Measurements from ENCODE around the gene ACTN4. TPM values are rescaled to one million over a fixed set of nuclear protein-coding genes. Genes with fewer than 3 reads are reported as not detected.

The ACTN4 gene
- total RNA-seq, 2 experiments from 2014 or later, result 267 to 270 TPM

DNA sequence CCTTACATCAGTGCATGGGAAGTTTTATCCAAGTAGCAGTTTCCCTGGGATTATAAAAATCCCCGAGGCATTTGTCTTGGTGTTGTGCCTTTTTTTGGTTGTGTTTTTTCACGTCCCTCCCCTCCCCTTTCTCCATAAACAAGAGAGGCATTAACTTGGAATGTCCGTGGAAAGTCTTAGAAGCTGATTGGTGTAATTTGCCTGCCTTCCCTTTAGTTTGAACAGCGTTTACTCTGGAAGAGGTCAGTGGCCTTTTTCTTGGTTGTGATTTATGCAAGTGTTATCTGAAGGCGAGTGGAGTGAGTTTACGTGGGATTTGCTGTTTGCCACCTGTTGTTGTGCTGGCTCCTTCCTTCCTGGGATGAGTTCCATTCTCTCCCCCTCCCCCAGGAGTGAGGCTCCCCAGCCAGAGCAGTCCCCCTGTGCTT, 7.2 kb downstream of the ACTN4 start:
- no peak overlapping the region for H3K27ac Mint-ChIP-seq
- intact Hi-C loops (cut with micrococcal nuclease), result loop anchor here (1.0 to 5.0 kb wide), 4 partner anchors 32 to 227 kb away; no protein-coding TSS in a partner anchor
- H3K9me3 Mint-ChIP-seq, result no peaks in the 10 kb centered on the region
- peaks cover 9% of the 10 kb centered on the region for H3K36me3 Mint-ChIP-seq
- peaks cover 79% of the 10 kb centered on the region for H3K4me1 Mint-ChIP-seq (ENCODE audit: low read depth)
- DNase-seq, result no peak
- H3K27me3 Mint-ChIP-seq, result no peaks in the 10 kb centered on the region
- ChIA-PET CTCF (interaction anchor here (1.8 kb wide), 1 partner anchor 276 kb away, joined by 6 read pairs; the partner anchor contains the start of genes MRPS12 and SARS2), POLR2A (no interaction called here)
- no peak overlapping the region for H3K4me3 Mint-ChIP-seq

DNA sequence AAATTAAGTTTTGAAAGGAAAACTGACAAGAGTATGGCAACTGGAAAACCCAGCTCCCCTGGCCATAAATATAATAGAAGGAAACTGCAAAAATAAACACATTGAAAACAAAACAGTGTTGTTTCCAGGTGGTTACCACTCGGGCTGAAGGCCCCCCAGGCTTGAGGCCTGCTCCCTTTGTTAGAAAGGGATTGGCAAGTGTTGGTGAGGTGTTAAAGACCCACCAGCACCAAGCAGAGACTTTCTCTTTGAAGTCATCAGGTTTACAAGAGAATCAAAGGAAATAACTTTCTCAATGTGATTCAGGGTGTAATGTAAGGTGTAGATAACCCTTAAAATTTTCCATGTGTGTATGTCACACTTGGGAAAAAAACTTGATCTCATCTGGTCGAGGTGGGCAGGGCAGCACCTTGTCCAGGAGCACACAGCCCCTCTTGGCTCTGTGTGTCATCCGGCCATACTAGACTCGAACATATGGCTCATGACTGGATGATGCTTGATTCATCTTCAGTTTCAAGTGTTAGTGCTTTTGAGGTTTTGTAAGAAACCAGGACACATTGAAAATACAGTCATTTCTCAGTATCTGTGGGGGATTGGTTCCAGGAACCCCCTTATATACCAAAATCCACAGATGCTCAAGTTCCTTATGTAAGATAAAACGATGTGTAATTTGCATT, 7.8 kb downstream of the ACTN4 start:
- H3K36me3 Mint-ChIP-seq, result peaks cover 8% of the 10 kb centered on the region
- H3K9me3 Mint-ChIP-seq, result no peaks in the 10 kb centered on the region
- no peak overlapping the region for H3K4me3 Mint-ChIP-seq
- H3K27ac Mint-ChIP-seq, result peak overlapping the region; percentile 83
- intact Hi-C loops (cut with micrococcal nuclease), result loop anchor here (1.0 to 5.0 kb wide), 4 partner anchors 31 to 228 kb away; no protein-coding TSS in a partner anchor
- no peaks in the 10 kb centered on the region for H3K27me3 Mint-ChIP-seq
- DNase-seq, result peak; percentile 64
- H3K4me1 Mint-ChIP-seq (ENCODE audit: low read depth), result peaks cover 73% of the 10 kb centered on the region
- POLR2A ChIA-PET, result interaction anchor here (2.3 kb wide), 1 partner anchor 14 kb away, joined by 8 read pairs; no protein-coding TSS in a partner anchor
- CTCF ChIA-PET, result interaction anchor here (1.1 to 2.7 kb wide), 3 partner anchors 8 to 275 kb away, joined by 3 to 8 read pairs (median 6); partner anchors contain the start of genes ACTN4, MRPS12 and SARS2

DNA sequence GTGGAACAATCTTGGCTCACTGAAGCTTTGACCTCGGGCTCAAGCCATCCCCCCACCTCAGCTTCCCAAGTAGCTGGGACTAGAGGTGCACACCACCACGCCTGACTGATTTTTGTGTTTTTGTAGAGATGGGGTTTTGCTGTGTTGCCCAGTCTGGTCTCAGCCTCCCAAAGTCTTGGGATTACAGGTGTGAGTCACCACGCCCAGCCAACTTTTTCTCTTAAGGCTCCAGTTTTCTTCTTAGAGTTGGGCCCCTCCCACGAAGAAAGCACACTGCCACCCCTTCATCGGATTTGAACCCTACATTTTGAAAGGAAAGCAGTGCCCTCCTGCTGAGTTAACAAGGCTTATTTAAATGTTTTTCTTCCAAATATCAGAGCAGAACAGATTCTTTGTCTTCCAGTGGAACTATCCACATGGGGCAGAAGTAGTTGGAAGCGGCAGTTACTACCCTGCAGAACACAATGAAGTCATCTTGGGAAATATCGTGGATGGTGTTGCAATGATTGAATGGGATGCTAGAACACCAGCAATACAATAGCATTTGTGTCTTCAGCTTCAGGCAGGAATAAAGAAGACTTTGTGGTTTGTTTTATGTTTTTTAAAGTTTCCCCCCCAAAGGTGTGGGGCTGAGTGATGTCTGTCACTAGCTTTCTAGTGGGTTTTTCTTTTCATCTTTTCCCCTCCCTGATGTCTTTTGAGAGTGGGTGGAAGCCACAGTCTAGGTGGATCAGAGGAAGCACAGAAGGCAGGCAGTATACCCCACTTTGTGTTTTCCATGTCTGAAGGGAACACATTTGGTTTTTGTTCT, 8.9 kb downstream of the ACTN4 start:
- ChIA-PET CTCF (interaction anchor here (0.8 to 2.7 kb wide), 9 partner anchors 9 to 50 kb away, joined by 3 to 8 read pairs (median 4); partner anchors contain the start of genes ACTN4 and EIF3K), POLR2A (interaction anchor here (0.6 to 2.3 kb wide), 5 partner anchors 9 to 774 kb away, joined by 3 to 9 read pairs (median 3); partner anchors contain the start of gene ACTN4)
- Mint-ChIP-seq H3K27me3 (no peaks in the 10 kb centered on the region), H3K9me3 (no peaks in the 10 kb centered on the region), H3K4me3 (peak overlapping the region; percentile 27), H3K4me1 (ENCODE audit: low read depth) (peaks cover 70% of the 10 kb centered on the region), H3K36me3 (peaks cover 15% of the 10 kb centered on the region), H3K27ac (peak overlapping the region; percentile 83)
- peak; percentile 45 for DNase-seq
- intact Hi-C loops (cut with micrococcal nuclease), result loop anchor here (5.0 kb wide), 1 partner anchor 76 kb away; no protein-coding TSS in a partner anchor

DNA sequence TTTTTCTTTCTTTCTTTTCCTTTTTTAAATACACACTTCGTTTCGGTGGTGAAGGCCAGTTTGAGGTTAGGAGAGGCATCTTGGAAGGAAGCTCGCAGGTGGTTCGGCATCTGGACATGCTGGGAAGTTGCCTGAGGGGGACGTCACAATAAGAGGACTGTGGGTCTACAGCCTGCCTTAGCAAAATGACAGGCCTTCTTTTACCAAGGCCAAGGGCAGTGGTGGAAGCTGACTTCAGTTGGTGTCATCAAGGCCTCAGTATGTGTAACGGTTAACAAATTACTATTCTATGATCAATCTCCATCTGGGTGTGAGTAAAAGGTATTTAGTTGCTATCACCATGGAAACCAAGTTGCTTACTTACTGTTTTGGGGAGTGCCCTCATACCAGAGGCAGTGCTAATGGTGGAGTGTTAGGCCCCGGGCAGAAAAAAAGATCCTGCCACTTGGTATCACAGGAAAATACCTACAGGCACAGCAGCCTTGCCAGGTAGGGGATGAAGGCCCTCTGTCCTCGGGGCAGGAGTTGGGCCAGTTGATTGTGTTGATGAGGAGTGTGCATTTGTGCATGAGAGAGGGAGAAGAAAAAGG, 10.3 kb downstream of the ACTN4 start:
- CTCF ChIA-PET, result interaction anchor here (0.9 to 2.7 kb wide), 6 partner anchors 10 to 273 kb away, joined by 3 to 8 read pairs (median 6); partner anchors contain the start of genes ACTN4, MRPS12 and SARS2
- Mint-ChIP-seq H3K27ac (peak overlapping the region; percentile 87), H3K36me3 (peaks cover 19% of the 10 kb centered on the region), H3K9me3 (no peaks in the 10 kb centered on the region), H3K4me1 (ENCODE audit: low read depth) (peaks cover 67% of the 10 kb centered on the region), H3K4me3 (peak overlapping the region; percentile 44), H3K27me3 (no peaks in the 10 kb centered on the region)
- intact Hi-C loops (cut with micrococcal nuclease), result loop anchor here (5.0 kb wide), 1 partner anchor 75 kb away; no protein-coding TSS in a partner anchor
- POLR2A ChIA-PET, result interaction anchor here (2.3 kb wide), 1 partner anchor 12 kb away, joined by 8 read pairs; no protein-coding TSS in a partner anchor
- DNase-seq, result peak; percentile 59

DNA sequence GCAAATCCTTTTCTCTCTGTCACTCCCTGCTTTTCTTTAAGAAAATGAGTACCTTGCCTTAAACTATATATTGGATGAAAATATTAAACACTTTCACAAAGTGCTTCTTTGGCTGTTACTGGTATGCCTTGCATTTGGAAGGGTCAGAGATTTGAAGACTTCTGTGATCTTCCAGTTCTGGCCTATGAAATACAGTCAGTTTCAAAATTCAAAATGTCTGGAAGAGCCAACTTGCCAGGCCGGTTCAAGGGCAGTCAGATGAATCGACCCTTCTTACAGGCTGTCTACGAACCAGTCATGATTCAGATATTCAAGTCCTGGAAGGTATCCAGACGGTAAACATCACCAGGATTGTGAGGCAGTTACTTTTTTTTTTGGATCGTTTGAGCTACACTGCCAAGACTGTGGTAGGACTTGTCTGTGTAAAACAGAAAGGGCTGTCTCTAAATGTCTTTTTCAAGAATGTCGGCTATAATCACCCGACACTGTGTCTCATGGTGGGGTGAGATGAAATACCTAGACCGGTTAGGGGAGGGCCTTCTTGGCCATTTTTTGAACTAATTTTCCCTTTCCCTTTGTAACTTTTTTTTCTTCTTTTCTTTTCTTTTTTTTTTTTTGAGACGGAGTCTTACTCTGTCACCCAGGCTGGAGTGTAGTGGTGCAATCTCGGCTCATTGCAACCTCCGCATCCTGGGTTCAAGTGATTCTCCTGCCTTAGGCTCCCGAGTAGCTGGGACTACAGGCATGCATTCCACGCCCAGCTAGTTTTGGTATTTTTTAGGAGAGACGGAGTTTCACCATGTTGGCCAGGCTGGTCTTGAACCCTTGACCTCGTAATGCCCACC, 11.2 kb downstream of the ACTN4 start:
- ChIA-PET POLR2A (no interaction called here), CTCF (interaction anchor here (0.7 to 2.3 kb wide), 4 partner anchors 22 to 29 kb away, joined by 3 to 8 read pairs (median 5); no protein-coding TSS in a partner anchor)
- Mint-ChIP-seq H3K4me3 (no peak overlapping the region), H3K4me1 (ENCODE audit: low read depth) (peaks cover 69% of the 10 kb centered on the region), H3K27ac (no peak overlapping the region), H3K9me3 (no peaks in the 10 kb centered on the region), H3K36me3 (peaks cover 19% of the 10 kb centered on the region), H3K27me3 (no peaks in the 10 kb centered on the region)
- no peak for DNase-seq
- intact Hi-C loops (cut with micrococcal nuclease), result loop anchor here (5.0 kb wide), 1 partner anchor 74 kb away; no protein-coding TSS in a partner anchor

DNA sequence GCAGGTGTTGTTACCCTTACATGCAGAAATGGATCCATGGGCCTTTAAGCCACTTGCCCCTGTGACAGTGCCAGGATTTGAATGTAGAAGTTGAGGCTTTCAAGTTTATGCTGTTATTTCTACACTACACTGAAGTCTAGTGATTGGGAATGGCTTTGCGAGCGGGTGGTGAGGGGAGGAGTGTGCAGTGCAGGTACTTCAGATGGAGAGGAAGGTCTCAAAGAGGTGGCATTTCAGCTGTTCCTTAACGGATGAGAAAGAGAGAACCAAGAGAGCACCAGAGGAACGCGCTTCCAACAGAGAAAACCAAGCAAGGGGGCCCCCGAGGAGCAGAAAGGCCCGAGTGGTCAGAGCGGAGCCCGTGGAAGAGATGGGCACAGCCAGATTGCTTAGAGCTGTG, 13.3 kb downstream of the ACTN4 start:
- H3K36me3 Mint-ChIP-seq, result peaks cover 17% of the 10 kb centered on the region
- no peak overlapping the region for H3K4me3 Mint-ChIP-seq
- DNase-seq, result no peak
- CTCF ChIA-PET, result interaction anchor here (1.9 kb wide), 1 partner anchor 25 kb away, joined by 5 read pairs; no protein-coding TSS in a partner anchor
- no peaks in the 10 kb centered on the region for H3K27me3 Mint-ChIP-seq
- no peaks in the 10 kb centered on the region for H3K9me3 Mint-ChIP-seq
- H3K27ac Mint-ChIP-seq, result no peak overlapping the region
- intact Hi-C loops (cut with micrococcal nuclease), result no loop called here
- POLR2A ChIA-PET, result no interaction called here
- peaks cover 67% of the 10 kb centered on the region for H3K4me1 Mint-ChIP-seq (ENCODE audit: low read depth)

DNA sequence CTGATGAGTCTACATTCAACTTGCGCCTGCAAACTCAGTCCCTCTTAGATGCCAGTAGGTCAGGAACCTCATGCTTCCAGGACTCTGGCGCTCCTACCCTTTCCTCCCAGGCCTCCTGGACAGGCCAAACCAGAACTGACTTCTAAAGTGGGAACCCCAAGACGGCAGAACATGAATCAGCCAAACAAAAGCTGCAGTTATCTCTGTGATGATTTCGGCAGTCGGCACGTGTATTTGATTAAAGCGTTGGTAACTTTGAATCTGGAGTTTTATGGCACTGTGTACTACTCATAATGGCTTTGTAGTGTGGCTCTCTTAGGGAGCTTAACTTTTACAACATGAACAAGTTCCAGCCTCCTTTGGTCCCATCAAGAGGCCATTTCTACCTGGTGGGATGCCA, 13.7 kb downstream of the ACTN4 start:
- no peak for DNase-seq
- POLR2A ChIA-PET, result no interaction called here
- CTCF ChIA-PET, result no interaction called here
- H3K27me3 Mint-ChIP-seq, result no peaks in the 10 kb centered on the region
- intact Hi-C loops (cut with micrococcal nuclease), result no loop called here
- no peak overlapping the region for H3K27ac Mint-ChIP-seq
- H3K4me3 Mint-ChIP-seq, result no peak overlapping the region
- peaks cover 17% of the 10 kb centered on the region for H3K36me3 Mint-ChIP-seq
- no peaks in the 10 kb centered on the region for H3K9me3 Mint-ChIP-seq
- peaks cover 67% of the 10 kb centered on the region for H3K4me1 Mint-ChIP-seq (ENCODE audit: low read depth)

DNA sequence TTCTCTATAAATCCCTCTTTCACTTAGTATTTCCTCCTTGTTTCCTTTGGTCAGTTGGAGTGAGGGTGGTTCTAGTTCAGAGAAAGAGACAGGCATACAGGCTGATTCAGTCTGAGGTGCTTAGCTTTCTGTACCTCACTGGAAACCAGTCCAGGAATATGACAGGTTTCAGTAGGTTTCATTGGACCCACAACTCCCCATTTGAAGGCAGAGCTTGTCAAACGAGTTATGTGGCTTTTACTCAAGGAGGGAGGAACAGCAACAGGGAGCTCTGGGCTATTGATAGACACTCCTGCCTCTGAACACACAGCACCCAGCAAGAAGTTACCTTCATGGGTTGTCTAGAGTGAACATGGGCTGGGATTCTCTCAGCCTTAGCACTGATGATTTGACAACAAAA, 14.5 kb downstream of the ACTN4 start:
- CTCF ChIA-PET, result no interaction called here
- H3K9me3 Mint-ChIP-seq, result no peaks in the 10 kb centered on the region
- H3K4me1 Mint-ChIP-seq (ENCODE audit: low read depth), result peaks cover 67% of the 10 kb centered on the region
- intact Hi-C loops (cut with micrococcal nuclease), result no loop called here
- H3K27me3 Mint-ChIP-seq, result no peaks in the 10 kb centered on the region
- H3K27ac Mint-ChIP-seq, result no peak overlapping the region
- peaks cover 17% of the 10 kb centered on the region for H3K36me3 Mint-ChIP-seq
- POLR2A ChIA-PET, result interaction anchor here (0.6 kb wide), 1 partner anchor 92 kb away, joined by 7 read pairs; no protein-coding TSS in a partner anchor
- no peak for DNase-seq
- H3K4me3 Mint-ChIP-seq, result no peak overlapping the region

DNA sequence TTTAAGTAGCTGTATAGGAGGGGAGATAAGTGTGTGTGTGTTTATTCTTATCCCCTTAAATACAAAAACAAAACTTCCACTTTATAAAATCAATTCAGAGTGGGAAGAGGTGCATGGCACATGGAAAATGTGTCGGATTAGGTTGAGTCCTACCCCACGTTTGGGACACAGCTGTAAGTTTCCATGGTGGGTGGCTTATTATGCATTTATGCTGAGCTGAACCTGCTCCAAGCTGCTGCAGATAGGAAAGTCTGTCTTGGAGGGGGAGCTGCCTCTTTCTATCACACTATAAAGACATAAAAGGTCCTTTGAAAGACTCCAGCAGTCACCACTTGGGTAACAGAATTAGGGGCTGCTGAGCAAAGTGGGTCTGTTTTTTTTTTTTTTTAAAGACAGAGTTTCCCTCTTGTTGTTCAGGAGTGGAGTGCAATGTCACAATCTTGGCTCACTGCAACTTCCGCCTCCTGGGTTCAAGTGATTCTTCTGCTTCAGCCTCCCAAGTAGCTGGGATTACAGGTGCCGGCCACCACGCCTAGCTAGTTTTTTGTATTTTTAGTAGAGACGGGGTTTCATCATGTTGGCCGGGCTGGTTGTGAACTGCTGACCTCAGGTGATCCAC, 15.2 kb downstream of the ACTN4 start:
- intact Hi-C loops (cut with micrococcal nuclease), result no loop called here
- Mint-ChIP-seq H3K36me3 (peaks cover 19% of the 10 kb centered on the region), H3K4me3 (no peak overlapping the region), H3K9me3 (no peaks in the 10 kb centered on the region), H3K4me1 (ENCODE audit: low read depth) (peaks cover 67% of the 10 kb centered on the region), H3K27ac (no peak overlapping the region), H3K27me3 (no peaks in the 10 kb centered on the region)
- CTCF ChIA-PET, result no interaction called here
- POLR2A ChIA-PET, result no interaction called here
- DNase-seq, result no peak

DNA sequence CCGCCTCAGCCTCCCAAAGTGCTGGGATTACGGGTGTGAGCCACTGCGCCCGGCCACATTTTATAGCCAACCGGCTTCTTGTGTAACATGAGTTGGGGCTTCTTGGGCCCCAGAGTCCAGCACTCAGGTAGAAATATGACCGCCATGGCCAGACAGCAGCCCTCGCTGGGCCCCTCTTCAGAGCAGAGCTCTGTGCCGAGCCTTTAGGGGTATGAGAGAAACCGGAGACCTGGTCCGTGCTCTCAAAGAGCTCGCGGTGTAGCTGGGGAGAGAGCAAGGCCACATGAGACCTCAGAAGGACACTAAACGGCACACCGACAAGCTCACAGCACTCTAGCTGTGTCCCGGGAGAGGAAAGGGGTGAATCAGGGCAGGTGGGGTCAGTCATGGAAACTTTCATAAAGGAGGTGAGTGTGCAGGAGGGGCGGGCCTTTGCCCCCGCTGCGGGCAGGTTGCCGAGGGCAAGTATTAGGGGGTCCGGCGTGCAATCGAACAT, 15.8 kb downstream of the ACTN4 start:
- no peaks in the 10 kb centered on the region for H3K9me3 Mint-ChIP-seq
- DNase-seq, result no peak
- POLR2A ChIA-PET, result no interaction called here
- H3K36me3 Mint-ChIP-seq, result peaks cover 19% of the 10 kb centered on the region
- H3K4me3 Mint-ChIP-seq, result no peak overlapping the region
- H3K27me3 Mint-ChIP-seq, result no peaks in the 10 kb centered on the region
- H3K4me1 Mint-ChIP-seq (ENCODE audit: low read depth), result peaks cover 67% of the 10 kb centered on the region
- no peak overlapping the region for H3K27ac Mint-ChIP-seq
- CTCF ChIA-PET, result no interaction called here
- intact Hi-C loops (cut with micrococcal nuclease), result no loop called here

Measured in activated CD4-positive, alpha-beta memory T cell treated with anti-CD3 and anti-CD28 coated beads for 36 hours (primary cell).